Gastroesophageal sphincter (tissue), 4 donors: ENCODE data around the gene C14orf132. TPM values are rescaled to one million over a fixed set of nuclear protein-coding genes. Genes with fewer than 3 reads are reported as not detected.

ENCODE experiments used
- ATAC-seq: fragments of 150-250 bp; one replicate; pipeline ENCODE4 v1.9.1; 2016; ENCODE audit warnings: mild to moderate bottlenecking, moderate library complexity
- H3K27ac ChIP-seq, 4 donors: fragments of 200-600 bp; sonication (generic) in 3 of 4; 1 replicate in 3 of 4; 2 replicates in 1 of 4; pipeline ENCODE4 v1.5.1; 2016 to 2019
- H3K27me3 ChIP-seq: fragments of 200-600 bp; sonication (generic); one replicate; pipeline ENCODE4 v1.5.1; 2019
- H3K36me3 ChIP-seq, 2 donors: fragments of 200-600 bp; sonication (generic); one replicate each; pipeline ENCODE4 v1.5.1; 2019; ENCODE audit warnings: control low read depth in 1 of 2
- H3K4me1 ChIP-seq, 3 donors: fragments of 200-600 bp; sonication (generic); 1 replicate in 2 of 3; 2 replicates in 1 of 3; pipeline ENCODE4 v1.5.1; 2016 to 2019; ENCODE audit warnings: control low read depth in 2 of 3
- H3K4me3 ChIP-seq, 2 donors: fragments of 200-600 bp; sonication (generic); one replicate each; pipeline ENCODE4 v1.5.1; 2019; ENCODE audit warnings: mild to moderate bottlenecking in 1 of 2, moderate library complexity in 1 of 2
- H3K9me3 ChIP-seq, 3 donors: fragments of 200-600 bp; sonication (generic); one replicate each; pipeline ENCODE4 v1.5.1; 2017 to 2019; ENCODE audit warnings: control low read depth in 2 of 3
- EP300 ChIP-seq: sonication (generic); formaldehyde crosslinking; IDR thresholded peaks from one replicate; pipeline ENCODE4 v1.6.1; 2017; ENCODE audit warnings: antibody characterized with exemption, mild to moderate bottlenecking
- POLR2A ChIP-seq, 2 donors: fragments of 450-650 bp; IDR thresholded peaks; one replicate each; pipeline ENCODE4 v1.6.1; 2017; ENCODE audit warnings: antibody characterized with exemption in 2 of 2, mild to moderate bottlenecking in 2 of 2, moderate library complexity in 1 of 2
- POLR2AphosphoS5 ChIP-seq: sonication (generic); formaldehyde crosslinking; IDR thresholded peaks from one replicate; pipeline ENCODE4 v1.6.1; 2017; ENCODE audit warnings: antibody characterized with exemption
- WGBS, 2 donors: methylation state at CpG; one replicate each; pipeline ENCODE4 v1.1.5; 2018; ENCODE audit warnings: low coverage in 1 of 2; 5-methylcytosine and 5-hydroxymethylcytosine counted together
- total RNA-seq, 4 donors: library from RNA; depleted of rRNA; stranded (reverse); fragments of >200 nt; gene quantifications; one replicate each; pipeline ENCODE4 v1.1.0, GENCODE V29; 2016
- TF ChIP-seq, protein P1 (sequence below), 4 experiments: fragments of 200-600 bp in 2 of 4; fragments of 450-650 bp in 2 of 4; sonication (generic) in 1 of 4; IDR thresholded peaks; one replicate each; pipeline ENCODE4 v1.5.1; 2017 to 2019; ENCODE audit warnings: antibody characterized with exemption in 4 of 4, mild to moderate bottlenecking in 2 of 4, moderate library complexity in 2 of 4

C14orf132 gene
- total RNA-seq, 4 donors from 2014 or later: 52.0 to 135 (median 74.6) TPM

DNA sequence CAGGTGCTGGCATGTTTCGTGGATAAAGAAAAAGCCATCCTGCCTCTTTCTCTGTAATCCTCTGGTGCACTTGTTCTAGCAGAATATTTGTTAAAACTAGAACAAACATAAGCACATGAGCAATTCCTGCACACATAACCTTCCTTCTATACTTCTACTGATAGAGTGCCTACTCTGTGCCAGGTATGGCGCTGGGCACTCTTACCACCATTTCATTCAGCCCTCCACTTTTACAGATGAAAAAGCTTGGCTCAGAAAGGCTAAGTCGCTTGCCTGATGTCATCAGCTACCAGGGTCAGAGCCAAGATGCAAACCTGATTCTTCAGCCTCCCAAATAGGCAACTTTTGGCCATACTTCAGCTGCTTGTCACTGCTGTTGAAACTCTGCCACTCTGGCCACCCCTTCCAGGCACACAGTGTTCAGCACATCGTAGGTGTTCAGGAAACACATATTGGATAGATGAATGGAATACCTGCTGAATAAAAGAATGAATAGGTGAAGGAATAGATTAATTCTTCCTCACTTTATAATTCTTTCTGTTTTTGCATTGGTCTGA is 10.0 kb upstream of the C14orf132 start:
- no peaks in the 10 kb centered on the region for H3K9me3 ChIP-seq
- TF ChIP-seq, protein P1, sequence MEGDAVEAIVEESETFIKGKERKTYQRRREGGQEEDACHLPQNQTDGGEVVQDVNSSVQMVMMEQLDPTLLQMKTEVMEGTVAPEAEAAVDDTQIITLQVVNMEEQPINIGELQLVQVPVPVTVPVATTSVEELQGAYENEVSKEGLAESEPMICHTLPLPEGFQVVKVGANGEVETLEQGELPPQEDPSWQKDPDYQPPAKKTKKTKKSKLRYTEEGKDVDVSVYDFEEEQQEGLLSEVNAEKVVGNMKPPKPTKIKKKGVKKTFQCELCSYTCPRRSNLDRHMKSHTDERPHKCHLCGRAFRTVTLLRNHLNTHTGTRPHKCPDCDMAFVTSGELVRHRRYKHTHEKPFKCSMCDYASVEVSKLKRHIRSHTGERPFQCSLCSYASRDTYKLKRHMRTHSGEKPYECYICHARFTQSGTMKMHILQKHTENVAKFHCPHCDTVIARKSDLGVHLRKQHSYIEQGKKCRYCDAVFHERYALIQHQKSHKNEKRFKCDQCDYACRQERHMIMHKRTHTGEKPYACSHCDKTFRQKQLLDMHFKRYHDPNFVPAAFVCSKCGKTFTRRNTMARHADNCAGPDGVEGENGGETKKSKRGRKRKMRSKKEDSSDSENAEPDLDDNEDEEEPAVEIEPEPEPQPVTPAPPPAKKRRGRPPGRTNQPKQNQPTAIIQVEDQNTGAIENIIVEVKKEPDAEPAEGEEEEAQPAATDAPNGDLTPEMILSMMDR (IDR thresholded peaks at IDR 0.05): no peak
- TF ChIP-seq POLR2AphosphoS5: peak; percentile 83
- no peak for TF ChIP-seq EP300
- TF ChIP-seq POLR2A (IDR thresholded peaks at IDR 0.05): no peak
- no peaks in the 10 kb centered on the region for H3K36me3 ChIP-seq
- peak overlapping the region in 2 of 4 donors; percentile 43 to 76 for H3K27ac ChIP-seq
- peak; percentile 69 for ATAC-seq
- H3K27me3 ChIP-seq: no peaks in the 10 kb centered on the region
- no peak overlapping the region for H3K4me3 ChIP-seq
- H3K4me1 ChIP-seq: peaks cover 0 to 22% (median 0%) of the 10 kb centered on the region in 3 donors
- 63 to 70% methylated on average over 3 to 4 of the region's 4 CpGs for WGBS, 2 donors

DNA sequence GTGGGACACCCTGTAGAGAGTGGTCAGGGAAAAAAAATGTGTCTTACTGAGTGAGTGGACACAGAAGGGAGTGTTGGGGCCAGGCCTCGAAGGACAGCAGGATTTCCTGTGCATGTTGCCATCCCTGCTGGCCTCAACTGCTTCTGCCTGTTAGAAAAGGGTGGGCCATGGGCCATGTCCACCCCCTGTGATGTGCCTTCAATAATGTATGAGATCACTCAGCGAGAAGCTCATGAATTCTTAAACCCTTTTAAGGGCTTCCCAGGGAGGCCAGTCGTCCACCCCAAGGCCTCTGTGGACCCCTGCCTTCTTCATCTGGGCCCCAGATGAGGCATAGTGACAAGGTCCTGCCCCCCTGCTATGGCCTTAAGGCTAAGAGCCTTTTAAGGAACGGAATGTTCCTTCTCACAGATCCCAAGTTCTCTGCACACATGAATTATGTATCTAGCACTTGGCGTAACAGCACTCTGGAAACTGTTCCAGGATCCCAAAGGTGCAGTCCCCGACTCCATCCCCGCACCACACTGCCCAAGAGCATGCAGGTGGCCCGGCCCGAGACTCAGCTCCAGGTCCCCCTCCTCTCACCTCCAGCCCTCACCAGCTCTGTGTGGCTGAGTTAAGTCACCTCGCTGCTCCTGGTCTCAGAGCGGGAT is 8.9 kb upstream of the C14orf132 start:
- Histone ChIP-seq H3K36me3 (no peaks in the 10 kb centered on the region), H3K27ac (peak overlapping the region in 3 of 4 donors; percentile 8 to 76 (median 43)), H3K4me3 (no peak overlapping the region), H3K27me3 (no peaks in the 10 kb centered on the region), H3K9me3 (no peaks in the 10 kb centered on the region), H3K4me1 (peaks cover 0 to 22% (median 0%) of the 10 kb centered on the region in 3 donors)
- peak; percentile 73 for ATAC-seq
- WGBS, 2 donors: 64% methylated on average over 2 of the region's 11 CpGs; no CpG with 5 or more reads in 1 of the 2 donors
- TF ChIP-seq, protein P1 (IDR thresholded peaks at IDR 0.05): no peak
- TF ChIP-seq POLR2AphosphoS5: peak; percentile 93
- TF ChIP-seq EP300: peak; percentile 29
- TF ChIP-seq POLR2A (IDR thresholded peaks at IDR 0.05): no peak

GRCh38 chr14:96031691-96032090 is 7.5 kb upstream of the C14orf132 start:
- Histone ChIP-seq H3K4me1 (peaks cover 0 to 22% (median 0%) of the 10 kb centered on the region in 3 donors), H3K36me3 (no peaks in the 10 kb centered on the region), H3K27me3 (no peaks in the 10 kb centered on the region), H3K9me3 (no peaks in the 10 kb centered on the region), H3K27ac (no peak overlapping the region), H3K4me3 (no peak overlapping the region)
- WGBS, 2 donors: 91% methylated on average over 1 of the region's 1 CpG; no CpG with 5 or more reads in 1 of the 2 donors
- ATAC-seq: no peak
- TF ChIP-seq POLR2A (IDR thresholded peaks at IDR 0.05): no peak

DNA sequence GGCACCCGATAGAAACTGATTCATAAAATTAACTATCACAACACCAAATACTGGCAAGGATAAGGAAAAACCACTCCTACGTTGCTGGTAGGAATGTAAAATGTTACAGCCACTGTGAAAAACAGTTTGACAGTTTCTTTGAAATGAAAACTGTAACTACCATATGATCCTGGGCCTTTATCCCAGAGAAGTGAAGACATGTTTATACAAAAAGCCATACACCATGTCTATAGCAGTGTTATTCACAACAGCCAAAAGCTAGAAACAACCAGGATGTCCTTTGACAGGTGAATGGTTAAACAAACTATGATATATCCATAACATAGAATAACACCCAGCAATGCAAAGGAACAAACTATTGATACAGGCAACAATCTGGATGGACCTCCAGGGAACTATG is 3.7 kb upstream of the C14orf132 start:
- no peak for ATAC-seq
- H3K27ac ChIP-seq: peak overlapping the region in 1 of 4 donors; percentile 41
- peaks cover 0 to 31% (median 11%) of the 10 kb centered on the region in 3 donors for H3K4me1 ChIP-seq
- H3K9me3 ChIP-seq: no peaks in the 10 kb centered on the region
- H3K27me3 ChIP-seq: peaks cover 4% of the 10 kb centered on the region
- no peaks in the 10 kb centered on the region for H3K36me3 ChIP-seq
- no peak for TF ChIP-seq POLR2A (IDR thresholded peaks at IDR 0.05)
- TF ChIP-seq EP300: no peak
- no peak for TF ChIP-seq POLR2AphosphoS5
- TF ChIP-seq, protein P1 (IDR thresholded peaks at IDR 0.05): no peak
- H3K4me3 ChIP-seq: no peak overlapping the region
- WGBS, 2 donors: 29 to 30% methylated on average over 2 of the region's 2 CpGs

DNA sequence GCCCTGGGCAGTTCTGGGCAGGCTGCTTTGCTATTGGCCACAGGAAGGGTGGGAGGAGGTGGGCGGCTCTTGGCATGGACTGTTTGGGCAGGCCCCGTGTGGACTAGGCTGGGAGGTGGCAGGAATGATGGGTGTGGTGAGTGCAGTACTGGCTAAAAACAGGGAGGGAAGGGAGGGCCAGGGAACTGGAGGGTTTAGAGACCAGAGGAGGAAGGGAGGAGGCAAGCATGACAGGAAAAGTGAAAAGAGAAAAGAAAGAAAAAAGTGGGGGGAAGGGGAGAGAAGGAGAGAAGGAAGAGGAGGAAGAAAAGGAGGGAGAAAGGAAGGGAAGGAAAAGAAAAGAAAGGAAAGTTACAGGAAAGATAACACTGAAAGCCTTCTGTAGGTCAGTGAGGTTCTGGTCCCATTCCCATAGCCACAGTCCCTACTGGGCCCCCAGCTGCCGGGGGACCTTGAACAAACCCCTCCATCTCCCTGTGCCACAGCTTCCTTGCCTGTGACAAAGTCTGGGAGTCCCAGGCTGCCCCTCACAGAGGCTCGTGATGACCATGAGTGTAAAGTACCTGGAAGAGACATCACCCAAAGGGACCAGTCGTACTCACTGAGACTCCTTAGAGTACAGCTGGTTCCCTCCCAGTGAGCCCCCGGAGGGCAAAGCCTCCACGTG is 1.1 kb upstream of the C14orf132 start:
- 37 to 86% methylated on average over 1 to 3 of the region's 7 CpGs for WGBS, 2 donors
- Histone ChIP-seq H3K9me3 (no peaks in the 10 kb centered on the region), H3K36me3 (no peaks in the 10 kb centered on the region), H3K4me3 (peak overlapping the region in 1 of 2 donors; percentile 94), H3K27me3 (peaks cover 4% of the 10 kb centered on the region), H3K27ac (peak overlapping the region; percentile 90 to 97 (median 94)), H3K4me1 (peaks cover 0 to 52% (median 20%) of the 10 kb centered on the region in 3 donors)
- peak; percentile 75 for ATAC-seq
- TF ChIP-seq EP300 (no peak), POLR2AphosphoS5 (peak; percentile 42), POLR2A (IDR thresholded peaks at IDR 0.05) (no peak)
- TF ChIP-seq, protein P1 (IDR thresholded peaks at IDR 0.05): peak in 1 of 4 experiments; percentile 28
